Ishikawa (cell line): ENCODE results near the gene DPYD.

ENCODE experiments used
- CEBPB ChIP-seq: IDR thresholded peaks from 2 replicates; pipeline ENCODE4 v1.6.1; 2012
- CREB1 ChIP-seq: IDR thresholded peaks from 2 replicates; pipeline ENCODE4 v1.6.1; 2012; ENCODE audit warnings: low read depth
- EGR1 ChIP-seq: IDR thresholded peaks from 2 replicates; pipeline ENCODE4 v1.6.1; 2012
- EP300 ChIP-seq: IDR thresholded peaks from 2 replicates; pipeline ENCODE4 v1.6.1; 2012; ENCODE audit warnings: borderline replicate concordance
- FOXM1 ChIP-seq: IDR thresholded peaks from 2 replicates; pipeline ENCODE4 v1.6.1; 2012; ENCODE audit warnings: low read depth, borderline replicate concordance
- NFIC ChIP-seq: IDR thresholded peaks from 2 replicates; pipeline ENCODE4 v1.6.1; 2012
- RAD21 ChIP-seq: IDR thresholded peaks from 2 replicates; pipeline ENCODE4 v1.6.1; 2012; ENCODE audit warnings: low read depth
- TAF1 ChIP-seq: IDR thresholded peaks from 2 replicates; pipeline ENCODE4 v1.6.1; 2012; ENCODE audit warnings: low read depth, mild to moderate bottlenecking
- TCF12 ChIP-seq: IDR thresholded peaks from 2 replicates; pipeline ENCODE4 v1.6.1; 2012; ENCODE audit warnings: low read depth
- TEAD4 ChIP-seq: IDR thresholded peaks from 2 replicates; pipeline ENCODE4 v1.6.1; 2012
- YY1 ChIP-seq: IDR thresholded peaks from 2 replicates; pipeline ENCODE4 v1.6.1; 2012; ENCODE audit warnings: low read depth
- ZBTB7A ChIP-seq: IDR thresholded peaks from 2 replicates; pipeline ENCODE4 v1.6.1; 2012; ENCODE audit warnings: low read depth
- TF ChIP-seq, protein P1 (sequence below): IDR thresholded peaks from 2 replicates; pipeline ENCODE4 v1.6.1; 2012
- TF ChIP-seq, protein P2 (sequence below): IDR thresholded peaks from 2 replicates; pipeline ENCODE4 v1.6.1; 2012
- TF ChIP-seq, protein P3 (sequence below): IDR thresholded peaks from 2 replicates; pipeline ENCODE4 v1.6.1; 2012; ENCODE audit warnings: low read depth, mild to moderate bottlenecking

The DPYD gene

DNA sequence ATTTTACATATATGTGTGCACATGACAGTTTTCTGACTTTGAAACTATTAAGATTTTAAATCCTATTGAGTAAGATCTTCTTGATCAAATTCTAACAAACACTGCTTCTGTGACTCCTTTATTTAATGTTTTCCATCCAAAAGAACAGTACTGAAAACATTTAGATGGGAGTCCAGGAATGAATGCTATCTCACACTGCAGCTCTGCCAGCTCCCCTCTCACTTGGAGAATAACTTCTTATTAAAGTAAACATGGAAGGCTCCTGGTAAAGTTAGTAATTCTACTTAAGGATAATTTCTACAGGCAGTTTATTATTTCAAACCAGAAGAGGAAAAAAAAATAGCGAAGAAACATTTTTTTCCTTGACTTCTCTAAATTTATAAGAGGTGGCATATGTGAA lies 349.1 kb downstream of the DPYD start:
- TF ChIP-seq TEAD4 (no peak), CEBPB (no peak), YY1 (no peak), ZBTB7A (no peak), FOXM1 (no peak), EGR1 (no peak), CREB1 (no peak), RAD21 (no peak)
- TF ChIP-seq, protein P1, sequence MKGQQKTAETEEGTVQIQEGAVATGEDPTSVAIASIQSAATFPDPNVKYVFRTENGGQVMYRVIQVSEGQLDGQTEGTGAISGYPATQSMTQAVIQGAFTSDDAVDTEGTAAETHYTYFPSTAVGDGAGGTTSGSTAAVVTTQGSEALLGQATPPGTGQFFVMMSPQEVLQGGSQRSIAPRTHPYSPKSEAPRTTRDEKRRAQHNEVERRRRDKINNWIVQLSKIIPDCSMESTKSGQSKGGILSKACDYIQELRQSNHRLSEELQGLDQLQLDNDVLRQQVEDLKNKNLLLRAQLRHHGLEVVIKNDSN = no peak
- TF ChIP-seq, protein P2, sequence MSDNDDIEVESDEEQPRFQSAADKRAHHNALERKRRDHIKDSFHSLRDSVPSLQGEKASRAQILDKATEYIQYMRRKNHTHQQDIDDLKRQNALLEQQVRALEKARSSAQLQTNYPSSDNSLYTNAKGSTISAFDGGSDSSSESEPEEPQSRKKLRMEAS = no peak

DNA sequence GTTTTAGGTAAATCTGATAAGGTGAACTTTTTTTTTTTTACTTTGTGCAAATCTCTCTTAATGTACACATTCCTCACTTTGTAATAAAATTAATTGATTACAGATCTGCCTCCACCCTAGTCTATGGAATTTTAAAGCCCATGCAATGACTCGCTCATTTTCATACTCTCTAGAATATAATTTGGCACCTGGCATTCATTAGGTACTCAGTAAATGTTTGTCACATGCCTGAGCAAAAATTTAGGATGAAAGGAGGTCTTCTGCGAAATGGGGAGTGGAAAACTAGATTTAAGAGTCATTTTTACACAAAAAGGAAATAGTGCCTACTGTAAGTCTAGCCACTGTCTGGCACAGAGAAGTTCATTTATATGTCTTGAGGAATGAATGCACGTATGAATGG lies 350.1 kb downstream of the DPYD start:
- TF ChIP-seq, protein P3, sequence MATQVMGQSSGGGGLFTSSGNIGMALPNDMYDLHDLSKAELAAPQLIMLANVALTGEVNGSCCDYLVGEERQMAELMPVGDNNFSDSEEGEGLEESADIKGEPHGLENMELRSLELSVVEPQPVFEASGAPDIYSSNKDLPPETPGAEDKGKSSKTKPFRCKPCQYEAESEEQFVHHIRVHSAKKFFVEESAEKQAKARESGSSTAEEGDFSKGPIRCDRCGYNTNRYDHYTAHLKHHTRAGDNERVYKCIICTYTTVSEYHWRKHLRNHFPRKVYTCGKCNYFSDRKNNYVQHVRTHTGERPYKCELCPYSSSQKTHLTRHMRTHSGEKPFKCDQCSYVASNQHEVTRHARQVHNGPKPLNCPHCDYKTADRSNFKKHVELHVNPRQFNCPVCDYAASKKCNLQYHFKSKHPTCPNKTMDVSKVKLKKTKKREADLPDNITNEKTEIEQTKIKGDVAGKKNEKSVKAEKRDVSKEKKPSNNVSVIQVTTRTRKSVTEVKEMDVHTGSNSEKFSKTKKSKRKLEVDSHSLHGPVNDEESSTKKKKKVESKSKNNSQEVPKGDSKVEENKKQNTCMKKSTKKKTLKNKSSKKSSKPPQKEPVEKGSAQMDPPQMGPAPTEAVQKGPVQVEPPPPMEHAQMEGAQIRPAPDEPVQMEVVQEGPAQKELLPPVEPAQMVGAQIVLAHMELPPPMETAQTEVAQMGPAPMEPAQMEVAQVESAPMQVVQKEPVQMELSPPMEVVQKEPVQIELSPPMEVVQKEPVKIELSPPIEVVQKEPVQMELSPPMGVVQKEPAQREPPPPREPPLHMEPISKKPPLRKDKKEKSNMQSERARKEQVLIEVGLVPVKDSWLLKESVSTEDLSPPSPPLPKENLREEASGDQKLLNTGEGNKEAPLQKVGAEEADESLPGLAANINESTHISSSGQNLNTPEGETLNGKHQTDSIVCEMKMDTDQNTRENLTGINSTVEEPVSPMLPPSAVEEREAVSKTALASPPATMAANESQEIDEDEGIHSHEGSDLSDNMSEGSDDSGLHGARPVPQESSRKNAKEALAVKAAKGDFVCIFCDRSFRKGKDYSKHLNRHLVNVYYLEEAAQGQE = no peak
- no peak for TF ChIP-seq NFIC
- no peak for TF ChIP-seq TAF1
- TF ChIP-seq YY1 = no peak

DNA sequence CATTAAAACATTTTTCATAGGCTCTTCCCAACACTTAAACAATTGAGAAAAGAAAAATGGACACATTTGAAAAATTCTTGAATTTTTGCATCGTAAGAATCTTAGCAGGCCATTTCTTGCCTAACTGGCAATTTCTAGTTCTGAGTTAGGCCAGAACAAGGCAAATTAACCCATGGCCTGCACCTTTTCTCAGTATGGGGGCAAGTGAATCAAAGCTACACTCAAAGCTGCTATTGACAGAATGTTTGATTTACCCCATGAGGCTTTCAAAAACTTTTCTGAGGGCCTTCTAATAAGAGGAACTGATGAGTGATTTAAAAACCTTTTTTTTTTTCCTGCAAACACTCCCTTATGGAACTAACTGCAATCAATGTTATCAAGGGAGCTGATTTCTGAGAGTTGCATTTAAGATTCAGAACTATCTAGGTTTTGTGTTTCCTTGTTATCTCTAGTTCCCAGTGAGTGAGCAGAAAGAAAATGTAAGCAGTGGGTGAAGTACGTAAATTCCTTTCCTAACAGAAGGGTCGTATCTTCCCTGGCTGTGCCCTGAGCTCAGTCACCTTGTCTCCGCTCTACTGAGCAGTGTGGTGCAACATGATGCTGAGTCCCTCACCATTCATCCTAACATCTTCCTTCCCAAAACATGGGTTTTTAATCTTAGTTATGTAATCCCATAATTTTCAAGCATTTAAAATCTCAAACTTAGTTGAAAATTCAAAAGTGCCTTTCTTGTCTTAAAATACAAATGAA lies 353.7 kb downstream of the DPYD start:
- TF ChIP-seq FOXM1 = no peak
- TF ChIP-seq, protein P2 = no peak
- TF ChIP-seq EGR1 = no peak
- TF ChIP-seq TEAD4 = no peak
- TF ChIP-seq, protein P1 = no peak
- TF ChIP-seq, protein P3 = no peak
- no peak for TF ChIP-seq CEBPB
- TF ChIP-seq ZBTB7A = no peak
- no peak for TF ChIP-seq TCF12
- TF ChIP-seq TAF1 = no peak
- TF ChIP-seq EP300 = no peak
- TF ChIP-seq CREB1 = no peak
- TF ChIP-seq YY1 = no peak
- TF ChIP-seq RAD21 = no peak

DNA sequence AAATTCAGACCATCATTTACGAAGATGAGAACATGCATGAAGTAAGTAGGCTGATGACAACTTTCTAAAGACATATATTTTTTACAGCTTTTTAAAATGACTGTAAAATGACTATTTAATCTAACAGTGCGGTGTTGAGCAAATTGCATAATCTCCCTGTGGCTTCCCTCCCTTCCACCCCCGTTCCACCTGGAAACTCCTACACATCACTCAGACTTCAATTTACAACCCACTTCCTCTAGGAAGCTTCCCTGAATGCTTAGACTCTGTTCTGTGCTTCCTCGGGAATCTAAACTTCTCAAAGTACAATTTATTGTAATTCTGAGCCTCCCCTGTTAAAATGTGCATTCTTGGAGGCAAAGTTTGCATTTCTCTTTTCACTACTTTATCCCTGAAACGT lies 354.9 kb downstream of the DPYD start:
- no peak for TF ChIP-seq NFIC
- TF ChIP-seq CREB1 = no peak
- no peak for TF ChIP-seq EGR1
- TF ChIP-seq TEAD4 = no peak
- TF ChIP-seq, protein P3 = no peak
- TF ChIP-seq CEBPB = no peak
- TF ChIP-seq, protein P2 = no peak
- no peak for TF ChIP-seq TAF1
- no peak for TF ChIP-seq EP300
- TF ChIP-seq RAD21 = no peak
- TF ChIP-seq TCF12 = no peak
